A673 (cell line): Measurements from ENCODE around the gene RNF10. TPM values are rescaled to one million over a fixed set of nuclear protein-coding genes. Genes with fewer than 3 reads are reported as not detected.

Experiments used
- BruUV-seq: library from RNA; stranded (reverse); fragments of 400-500 nt; replicated peaks from 2 replicates; lab custom pipeline; 2021; lab: Mats Ljungman, UMichigan
- CTCF ChIA-PET: fragments of 300-600 bp; sonication (Branson Sonifier 250); formaldehyde crosslinking; loops from one replicate; lab custom pipeline; 2022; ENCODE audit warnings: antibody characterized with exemption; lab: Charles Lee
- POLR2A ChIA-PET: fragments of 300-600 bp; sonication (Branson Sonifier 250); formaldehyde crosslinking; loops from one replicate; lab custom pipeline; 2022; ENCODE audit warnings: antibody characterized with exemption; ENCODE audit not compliant: low non-redundant PET; lab: Charles Lee
- DNase-seq: peaks from one replicate; pipeline ENCODE4 v3.0.0-alpha.2; 2015; ENCODE audit warnings: low spot score
- H3K27ac ChIP-seq: fragments of 200-600 bp; sonication (generic); 2 replicates; pipeline ENCODE4 v1.5.1; 2016; ENCODE audit warnings: mixed run types, low read depth, mild to moderate bottlenecking, mixed read lengths, antibody characterized with exemption, low read length; ENCODE audit not compliant: poor library complexity, severe bottlenecking
- H3K27me3 ChIP-seq: fragments of 200-600 bp; sonication (generic); replicated peaks from 2 replicates; pipeline ENCODE4 v1.6.1; 2017; ENCODE audit warnings: mixed run types, low read depth, mild to moderate bottlenecking, mixed read lengths, antibody characterized with exemption, low read length; ENCODE audit not compliant: insufficient read depth, poor library complexity
- H3K36me3 ChIP-seq: fragments of 200-600 bp; sonication (generic); 2 replicates; pipeline ENCODE4 v1.6.1; 2016; ENCODE audit warnings: mixed run types, mild to moderate bottlenecking, mixed read lengths, antibody characterized with exemption, low read length; ENCODE audit not compliant: insufficient read depth, poor library complexity, severe bottlenecking
- H3K4me1 ChIP-seq: fragments of 200-600 bp; sonication (generic); 2 replicates; pipeline ENCODE4 v1.6.1; 2017; ENCODE audit warnings: mixed run types, mild to moderate bottlenecking, mixed read lengths, antibody characterized with exemption, low read length; ENCODE audit not compliant: insufficient read depth, poor library complexity, severe bottlenecking
- H3K4me3 ChIP-seq: fragments of 200-600 bp; sonication (generic); 2 replicates; pipeline ENCODE4 v1.5.1; 2016; ENCODE audit warnings: low read depth, mixed run types, mild to moderate bottlenecking, mixed read lengths, low read length; ENCODE audit not compliant: poor library complexity, severe bottlenecking
- H3K9me3 ChIP-seq: fragments of 200-600 bp; sonication (generic); 2 replicates; pipeline ENCODE4 v1.6.1; 2016; ENCODE audit warnings: mixed run types, low read depth, mild to moderate bottlenecking, mixed read lengths, antibody characterized with exemption, low read length; ENCODE audit not compliant: poor library complexity, severe bottlenecking
- CTCF ChIP-seq: fragments of 300-800, 200-600 bp; sonication (generic); conservative IDR thresholded peaks from 2 replicates; pipeline ENCODE4 v1.5.1; 2017; ENCODE audit warnings: low read depth, mild to moderate bottlenecking, antibody characterized with exemption, low read length, moderate library complexity, mixed read lengths
- EZH2 ChIP-seq: fragments of 200-600 bp; sonication (generic); IDR thresholded peaks from 2 replicates; pipeline ENCODE4 v1.6.1; 2017; ENCODE audit warnings: borderline replicate concordance, low read depth, mild to moderate bottlenecking, mixed read lengths, antibody characterized with exemption, low read length; ENCODE audit not compliant: poor library complexity, severe bottlenecking
- intact Hi-C: fragments of 100-400 bp; cut with micrococcal nuclease; formaldehyde crosslinking; loops from one replicate; pipeline ENCODE4 v1.10.0; 2022; ENCODE audit not compliant: unreplicated experiment
- total RNA-seq: library from RNA; stranded (reverse); gene quantifications from 2 replicates; pipeline ENCODE4 v1.2.3, GENCODE V29; 2021

Gene RNF10
- total RNA-seq, 1 experiment from 2014 or later = 240 TPM

- no TSS peak for BruUV-seq
- TF ChIP-seq EZH2 = no peak
- ChIA-PET POLR2A (no interaction called here), CTCF (no interaction called here)
- no peak for DNase-seq
- Histone ChIP-seq H3K27me3 (no peaks in the 10 kb centered on the region), H3K4me3 (no peak overlapping the region), H3K4me1 (peaks cover 2% of the 10 kb centered on the region), H3K9me3 (no peaks in the 10 kb centered on the region), H3K27ac (no peak overlapping the region), H3K36me3 (no peaks in the 10 kb centered on the region)
- intact Hi-C loops = no loop called here
Measured at GRCh38 chr12:120586206-120586605, 52.0 kb downstream of the RNF10 start.

- H3K27me3 ChIP-seq = no peaks in the 10 kb centered on the region
- CTCF ChIA-PET = no interaction called here
- no peaks in the 10 kb centered on the region for H3K9me3 ChIP-seq
- POLR2A ChIA-PET = no interaction called here
- no peak overlapping the region for H3K4me3 ChIP-seq
- intact Hi-C loops = no loop called here
- no peak for TF ChIP-seq EZH2
- no peak for DNase-seq
- peaks cover 2% of the 10 kb centered on the region for H3K4me1 ChIP-seq
- no TSS peak for BruUV-seq
- no peaks in the 10 kb centered on the region for H3K36me3 ChIP-seq
- H3K27ac ChIP-seq = no peak overlapping the region
Measured at GRCh38 chr12:120586860-120587259, 52.7 kb downstream of the RNF10 start.

GRCh38 chr12:120588371-120588770, 54.2 kb downstream of the RNF10 start:
- H3K36me3 ChIP-seq = no peaks in the 10 kb centered on the region
- H3K4me3 ChIP-seq = no peak overlapping the region
- TF ChIP-seq CTCF (no peak), EZH2 (no peak)
- H3K27ac ChIP-seq = no peak overlapping the region
- ChIA-PET POLR2A (no interaction called here), CTCF (no interaction called here)
- no peaks in the 10 kb centered on the region for H3K27me3 ChIP-seq
- no peaks in the 10 kb centered on the region for H3K4me1 ChIP-seq
- DNase-seq = no peak
- BruUV-seq = no TSS peak
- no peaks in the 10 kb centered on the region for H3K9me3 ChIP-seq
- intact Hi-C loops = no loop called here

GRCh38 chr12:120588948-120589930, 55.1 kb downstream of the RNF10 start:
- intact Hi-C loops = no loop called here
- TF ChIP-seq EZH2 = no peak
- TF ChIP-seq CTCF = no peak
- no TSS peak for BruUV-seq
- ChIA-PET POLR2A (no interaction called here), CTCF (no interaction called here)
- no peaks in the 10 kb centered on the region for H3K36me3 ChIP-seq
- H3K27me3 ChIP-seq = no peaks in the 10 kb centered on the region
- H3K4me3 ChIP-seq = no peak overlapping the region
- H3K27ac ChIP-seq = no peak overlapping the region
- H3K4me1 ChIP-seq = no peaks in the 10 kb centered on the region
- DNase-seq = no peak
- no peaks in the 10 kb centered on the region for H3K9me3 ChIP-seq
